Ishikawa (cell line): ENCODE data around the gene SPOCK2.

Source experiments
- CEBPB ChIP-seq: IDR thresholded peaks from 2 replicates; pipeline ENCODE4 v1.6.1; 2012
- CREB1 ChIP-seq: IDR thresholded peaks from 2 replicates; pipeline ENCODE4 v1.6.1; 2012; ENCODE audit warnings: low read depth
- EGR1 ChIP-seq: IDR thresholded peaks from 2 replicates; pipeline ENCODE4 v1.6.1; 2012
- EP300 ChIP-seq: IDR thresholded peaks from 2 replicates; pipeline ENCODE4 v1.6.1; 2012; ENCODE audit warnings: borderline replicate concordance
- NFIC ChIP-seq: IDR thresholded peaks from 2 replicates; pipeline ENCODE4 v1.6.1; 2012
- RAD21 ChIP-seq: IDR thresholded peaks from 2 replicates; pipeline ENCODE4 v1.6.1; 2012; ENCODE audit warnings: low read depth
- TAF1 ChIP-seq: IDR thresholded peaks from 2 replicates; pipeline ENCODE4 v1.6.1; 2012; ENCODE audit warnings: low read depth, mild to moderate bottlenecking
- TCF12 ChIP-seq: IDR thresholded peaks from 2 replicates; pipeline ENCODE4 v1.6.1; 2012; ENCODE audit warnings: low read depth
- TEAD4 ChIP-seq: IDR thresholded peaks from 2 replicates; pipeline ENCODE4 v1.6.1; 2012
- USF1 ChIP-seq: IDR thresholded peaks from 2 replicates; pipeline ENCODE4 v1.6.1; 2012
- YY1 ChIP-seq: IDR thresholded peaks from 2 replicates; pipeline ENCODE4 v1.6.1; 2012; ENCODE audit warnings: low read depth
- ZBTB7A ChIP-seq: IDR thresholded peaks from 2 replicates; pipeline ENCODE4 v1.6.1; 2012; ENCODE audit warnings: low read depth
- TF ChIP-seq, protein P1 (sequence below): IDR thresholded peaks from 2 replicates; pipeline ENCODE4 v1.6.1; 2012
- TF ChIP-seq, protein P2 (sequence below): IDR thresholded peaks from 2 replicates; pipeline ENCODE4 v1.6.1; 2012; ENCODE audit warnings: low read depth, mild to moderate bottlenecking

Gene SPOCK2

GRCh38 chr10:72079356-72079755 lies 9.0 kb downstream of the SPOCK2 start:
- no peak for TF ChIP-seq TCF12
- no peak for TF ChIP-seq CREB1
- TF ChIP-seq CEBPB, result no peak
- no peak for TF ChIP-seq TEAD4
- TF ChIP-seq YY1, result no peak
- no peak for TF ChIP-seq EGR1

GRCh38 chr10:72077275-72077990 lies 10.9 kb downstream of the SPOCK2 start:
- no peak for TF ChIP-seq TEAD4
- TF ChIP-seq YY1, result no peak
- no peak for TF ChIP-seq CREB1
- no peak for TF ChIP-seq CEBPB
- no peak for TF ChIP-seq ZBTB7A
- no peak for TF ChIP-seq RAD21
- TF ChIP-seq, protein P1, sequence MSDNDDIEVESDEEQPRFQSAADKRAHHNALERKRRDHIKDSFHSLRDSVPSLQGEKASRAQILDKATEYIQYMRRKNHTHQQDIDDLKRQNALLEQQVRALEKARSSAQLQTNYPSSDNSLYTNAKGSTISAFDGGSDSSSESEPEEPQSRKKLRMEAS, result no peak
- TF ChIP-seq EP300, result no peak
- no peak for TF ChIP-seq TAF1

GRCh38 chr10:72076756-72077155 lies 11.6 kb downstream of the SPOCK2 start:
- no peak for TF ChIP-seq TCF12
- TF ChIP-seq, protein P2, sequence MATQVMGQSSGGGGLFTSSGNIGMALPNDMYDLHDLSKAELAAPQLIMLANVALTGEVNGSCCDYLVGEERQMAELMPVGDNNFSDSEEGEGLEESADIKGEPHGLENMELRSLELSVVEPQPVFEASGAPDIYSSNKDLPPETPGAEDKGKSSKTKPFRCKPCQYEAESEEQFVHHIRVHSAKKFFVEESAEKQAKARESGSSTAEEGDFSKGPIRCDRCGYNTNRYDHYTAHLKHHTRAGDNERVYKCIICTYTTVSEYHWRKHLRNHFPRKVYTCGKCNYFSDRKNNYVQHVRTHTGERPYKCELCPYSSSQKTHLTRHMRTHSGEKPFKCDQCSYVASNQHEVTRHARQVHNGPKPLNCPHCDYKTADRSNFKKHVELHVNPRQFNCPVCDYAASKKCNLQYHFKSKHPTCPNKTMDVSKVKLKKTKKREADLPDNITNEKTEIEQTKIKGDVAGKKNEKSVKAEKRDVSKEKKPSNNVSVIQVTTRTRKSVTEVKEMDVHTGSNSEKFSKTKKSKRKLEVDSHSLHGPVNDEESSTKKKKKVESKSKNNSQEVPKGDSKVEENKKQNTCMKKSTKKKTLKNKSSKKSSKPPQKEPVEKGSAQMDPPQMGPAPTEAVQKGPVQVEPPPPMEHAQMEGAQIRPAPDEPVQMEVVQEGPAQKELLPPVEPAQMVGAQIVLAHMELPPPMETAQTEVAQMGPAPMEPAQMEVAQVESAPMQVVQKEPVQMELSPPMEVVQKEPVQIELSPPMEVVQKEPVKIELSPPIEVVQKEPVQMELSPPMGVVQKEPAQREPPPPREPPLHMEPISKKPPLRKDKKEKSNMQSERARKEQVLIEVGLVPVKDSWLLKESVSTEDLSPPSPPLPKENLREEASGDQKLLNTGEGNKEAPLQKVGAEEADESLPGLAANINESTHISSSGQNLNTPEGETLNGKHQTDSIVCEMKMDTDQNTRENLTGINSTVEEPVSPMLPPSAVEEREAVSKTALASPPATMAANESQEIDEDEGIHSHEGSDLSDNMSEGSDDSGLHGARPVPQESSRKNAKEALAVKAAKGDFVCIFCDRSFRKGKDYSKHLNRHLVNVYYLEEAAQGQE, result no peak
- no peak for TF ChIP-seq EP300
- TF ChIP-seq, protein P1, result no peak
- TF ChIP-seq ZBTB7A, result no peak
- TF ChIP-seq RAD21, result no peak
- no peak for TF ChIP-seq TEAD4
- TF ChIP-seq CEBPB, result no peak
- TF ChIP-seq EGR1, result no peak
- TF ChIP-seq TAF1, result no peak
- TF ChIP-seq USF1, result no peak
- no peak for TF ChIP-seq NFIC
- no peak for TF ChIP-seq CREB1

GRCh38 chr10:72075376-72076115 lies 12.8 kb downstream of the SPOCK2 start:
- TF ChIP-seq CREB1, result no peak
- no peak for TF ChIP-seq EGR1

- TF ChIP-seq TAF1 (no peak), CREB1 (no peak), TEAD4 (no peak), ZBTB7A (no peak), TCF12 (no peak), EP300 (no peak)
- TF ChIP-seq, protein P2, result no peak
- TF ChIP-seq, protein P1, result no peak
Observed at GRCh38 chr10:72074574-72075375, 13.6 kb downstream of the SPOCK2 start.
